RWPE2 (cell line): ENCODE results near the gene CA5A.
"Not testable (repeated sequence)": the region's sequence is repeated elsewhere in the genome, so short reads cannot be mapped to it uniquely, and the experiment has no call there.

ENCODE experiments used
- ATAC-seq: fragments of 200-7000 bp; cut with Tn5 transposase; 3 replicates; pipeline ENCODE4 v1.9.1; 2021; ENCODE audit warnings: low read depth
- DNase-seq: peaks from one replicate; pipeline ENCODE4 v3.0.0-alpha.2; 2020; ENCODE audit warnings: low spot score
- H3K27ac ChIP-seq: fragments of 450-650 bp; 2 replicates; pipeline ENCODE4 v1.5.1; 2017; ENCODE audit warnings: mild to moderate bottlenecking; ENCODE audit not compliant: poor library complexity, severe bottlenecking
- H3K27me3 ChIP-seq: fragments of 250-450 bp; sonication (Bioruptor Pico); 2 replicates; pipeline ENCODE4 v1.5.1; 2021; ENCODE audit warnings: mild to moderate bottlenecking, moderate library complexity; ENCODE audit not compliant: insufficient read depth, poor library complexity, severe bottlenecking
- H3K36me3 ChIP-seq: fragments of 250-450 bp; sonication (Bioruptor Pico); 2 replicates; pipeline ENCODE4 v1.5.1; 2020; ENCODE audit warnings: low read depth, mild to moderate bottlenecking, moderate library complexity
- H3K4me1 ChIP-seq: fragments of 250-450 bp; sonication (Bioruptor Pico); 2 replicates; pipeline ENCODE4 v1.5.1; 2021; ENCODE audit warnings: mild to moderate bottlenecking, moderate library complexity; ENCODE audit not compliant: insufficient read depth, poor library complexity, severe bottlenecking
- H3K4me3 ChIP-seq: fragments of 250-450 bp; sonication (Bioruptor Pico); 2 replicates; pipeline ENCODE4 v1.5.1; 2021; ENCODE audit warnings: mild to moderate bottlenecking, moderate library complexity; ENCODE audit not compliant: severe bottlenecking
- H3K9me3 ChIP-seq: fragments of 250-450 bp; sonication (Bioruptor Pico); 2 replicates; pipeline ENCODE4 v1.5.1; 2021; ENCODE audit warnings: mild to moderate bottlenecking, moderate library complexity; ENCODE audit not compliant: severe bottlenecking
- TF ChIP-seq, protein P1 (sequence below): fragments of 450-650 bp; IDR thresholded peaks from one replicate; pipeline ENCODE4 v1.5.1; 2017; ENCODE audit warnings: mild to moderate bottlenecking, moderate library complexity; ENCODE audit not compliant: poor library complexity, severe bottlenecking

The CA5A gene

GRCh38 chr16:87933140-87933495, 3.2 kb downstream of the CA5A start:
- H3K4me1 ChIP-seq: no peaks in the 10 kb centered on the region
- H3K4me3 ChIP-seq: no peak overlapping the region
- TF ChIP-seq, protein P1, sequence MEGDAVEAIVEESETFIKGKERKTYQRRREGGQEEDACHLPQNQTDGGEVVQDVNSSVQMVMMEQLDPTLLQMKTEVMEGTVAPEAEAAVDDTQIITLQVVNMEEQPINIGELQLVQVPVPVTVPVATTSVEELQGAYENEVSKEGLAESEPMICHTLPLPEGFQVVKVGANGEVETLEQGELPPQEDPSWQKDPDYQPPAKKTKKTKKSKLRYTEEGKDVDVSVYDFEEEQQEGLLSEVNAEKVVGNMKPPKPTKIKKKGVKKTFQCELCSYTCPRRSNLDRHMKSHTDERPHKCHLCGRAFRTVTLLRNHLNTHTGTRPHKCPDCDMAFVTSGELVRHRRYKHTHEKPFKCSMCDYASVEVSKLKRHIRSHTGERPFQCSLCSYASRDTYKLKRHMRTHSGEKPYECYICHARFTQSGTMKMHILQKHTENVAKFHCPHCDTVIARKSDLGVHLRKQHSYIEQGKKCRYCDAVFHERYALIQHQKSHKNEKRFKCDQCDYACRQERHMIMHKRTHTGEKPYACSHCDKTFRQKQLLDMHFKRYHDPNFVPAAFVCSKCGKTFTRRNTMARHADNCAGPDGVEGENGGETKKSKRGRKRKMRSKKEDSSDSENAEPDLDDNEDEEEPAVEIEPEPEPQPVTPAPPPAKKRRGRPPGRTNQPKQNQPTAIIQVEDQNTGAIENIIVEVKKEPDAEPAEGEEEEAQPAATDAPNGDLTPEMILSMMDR: no peak
- no peaks in the 10 kb centered on the region for H3K27me3 ChIP-seq
- ATAC-seq: no peak
- no peaks in the 10 kb centered on the region for H3K9me3 ChIP-seq
- no peak for DNase-seq
- no peak overlapping the region for H3K27ac ChIP-seq
- H3K36me3 ChIP-seq: no peaks in the 10 kb centered on the region

- not testable (repeated sequence) for H3K9me3 ChIP-seq, H3K36me3 ChIP-seq, H3K4me1 ChIP-seq, H3K27me3 ChIP-seq, H3K4me3 ChIP-seq, ATAC-seq, H3K27ac ChIP-seq, DNase-seq
Measured at GRCh38 chr16:87932475-87933139, 3.7 kb downstream of the CA5A start.

DNA sequence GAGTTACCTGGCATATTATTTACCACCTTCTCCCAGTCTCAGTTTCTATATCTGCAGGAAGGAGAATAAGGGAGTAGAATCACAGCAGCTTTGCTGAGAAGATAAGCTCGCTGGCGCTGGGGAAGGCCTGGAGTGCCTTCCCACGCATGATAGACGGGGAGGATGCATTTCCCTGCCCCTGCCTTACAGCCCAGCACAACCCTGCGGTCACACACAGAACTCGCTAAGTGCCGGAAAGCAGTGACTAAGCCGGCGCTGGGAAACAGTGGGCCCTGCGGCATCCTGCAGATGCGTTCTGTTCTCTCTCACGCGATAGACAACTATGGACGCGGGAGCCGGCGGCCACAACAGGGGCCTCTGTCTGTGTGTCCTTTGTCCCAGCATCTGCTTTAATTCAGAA, 4.8 kb downstream of the CA5A start:
- DNase-seq: no peak
- no peak overlapping the region for H3K27ac ChIP-seq

DNA sequence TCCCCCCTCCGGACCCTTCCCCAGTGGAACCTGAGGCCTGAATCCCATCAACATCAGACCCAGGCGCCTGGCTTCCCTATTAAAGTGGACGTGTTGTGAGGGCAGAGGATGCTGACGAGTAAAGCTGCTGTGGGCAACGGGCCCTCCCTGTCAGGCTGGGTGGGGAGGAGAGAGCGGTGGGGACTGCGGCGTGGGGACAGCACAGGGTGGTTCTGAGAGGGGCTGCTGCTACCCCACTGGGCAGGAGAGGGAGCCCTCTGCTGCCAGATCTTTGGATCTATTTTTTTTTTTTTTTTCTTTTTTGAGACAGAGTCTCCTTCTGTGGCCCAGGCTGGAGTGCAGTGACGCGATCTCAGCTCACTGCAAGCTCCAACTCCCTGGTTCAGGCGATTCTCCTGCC, 5.9 kb downstream of the CA5A start:
- Histone ChIP-seq H3K4me3 (no peak overlapping the region), H3K36me3 (no peaks in the 10 kb centered on the region), H3K4me1 (no peaks in the 10 kb centered on the region), H3K9me3 (no peaks in the 10 kb centered on the region), H3K27ac (no peak overlapping the region), H3K27me3 (no peaks in the 10 kb centered on the region)
- TF ChIP-seq, protein P1: peak; percentile 30
- ATAC-seq (0 out of 3 replicates have a peak, but pooled peaks have one; percentile 21), DNase-seq (no peak)

More for the DNA sequence above, 4.8 kb downstream of the CA5A start:
- Histone ChIP-seq H3K9me3 (no peaks in the 10 kb centered on the region), H3K27me3 (no peaks in the 10 kb centered on the region), H3K36me3 (no peaks in the 10 kb centered on the region), H3K4me3 (no peak overlapping the region), H3K4me1 (no peaks in the 10 kb centered on the region)
- ATAC-seq: no peak
- TF ChIP-seq, protein P1: no peak

- DNase-seq (no peak), ATAC-seq (no peak)
- no peaks in the 10 kb centered on the region for H3K27me3 ChIP-seq
- no peak overlapping the region for H3K27ac ChIP-seq
- no peaks in the 10 kb centered on the region for H3K4me1 ChIP-seq
- TF ChIP-seq, protein P1: no peak
- H3K36me3 ChIP-seq: no peaks in the 10 kb centered on the region
- H3K4me3 ChIP-seq: no peak overlapping the region
- no peaks in the 10 kb centered on the region for H3K9me3 ChIP-seq
Measured at GRCh38 chr16:87929986-87930385, 6.3 kb downstream of the CA5A start.
